ENCODE results near the gene TBL3.

TBL3 gene

DNA sequence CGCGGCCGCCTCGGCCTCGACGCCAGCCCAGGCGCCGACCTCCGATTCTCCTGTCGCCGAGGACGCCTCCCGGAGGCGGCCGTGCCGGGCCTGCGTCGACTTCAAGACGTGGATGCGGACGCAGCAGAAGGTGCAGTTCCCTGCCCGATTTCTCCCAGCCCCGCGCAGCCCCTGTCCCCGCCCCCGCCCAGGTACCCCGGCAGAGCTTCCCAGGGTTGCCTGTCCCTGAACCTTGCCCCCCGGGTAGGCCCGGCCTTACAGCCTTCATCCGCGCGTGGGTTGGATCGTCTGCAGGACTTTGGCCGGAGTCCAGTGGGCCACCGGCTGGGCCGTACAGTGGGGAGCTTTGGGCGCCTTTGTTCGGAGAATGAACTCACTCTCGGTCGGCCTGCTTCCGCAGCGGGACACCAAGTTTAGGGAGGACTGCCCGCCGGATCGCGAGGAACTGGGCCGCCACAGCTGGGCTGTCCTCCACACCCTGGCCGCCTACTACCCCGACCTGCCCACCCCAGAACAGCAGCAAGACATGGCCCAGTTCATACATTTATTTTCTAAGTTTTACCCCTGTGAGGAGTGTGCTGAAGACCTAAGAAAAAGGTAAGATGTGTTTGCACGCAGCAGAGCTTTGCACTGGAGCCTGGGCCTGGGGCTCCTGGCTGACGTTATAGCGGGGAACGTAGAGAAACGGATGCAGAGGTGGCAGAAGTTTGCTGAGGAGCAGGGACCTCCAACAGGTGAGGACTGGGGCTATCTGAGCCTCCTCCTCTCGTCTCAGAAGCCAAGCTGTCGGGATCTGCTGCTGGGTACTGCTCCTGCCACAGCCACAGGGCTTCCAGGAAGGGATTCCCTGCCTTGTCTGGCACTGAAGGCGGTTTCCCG is 12.7 kb downstream of the TBL3 start:
- no peak for DNase-seq

DNA sequence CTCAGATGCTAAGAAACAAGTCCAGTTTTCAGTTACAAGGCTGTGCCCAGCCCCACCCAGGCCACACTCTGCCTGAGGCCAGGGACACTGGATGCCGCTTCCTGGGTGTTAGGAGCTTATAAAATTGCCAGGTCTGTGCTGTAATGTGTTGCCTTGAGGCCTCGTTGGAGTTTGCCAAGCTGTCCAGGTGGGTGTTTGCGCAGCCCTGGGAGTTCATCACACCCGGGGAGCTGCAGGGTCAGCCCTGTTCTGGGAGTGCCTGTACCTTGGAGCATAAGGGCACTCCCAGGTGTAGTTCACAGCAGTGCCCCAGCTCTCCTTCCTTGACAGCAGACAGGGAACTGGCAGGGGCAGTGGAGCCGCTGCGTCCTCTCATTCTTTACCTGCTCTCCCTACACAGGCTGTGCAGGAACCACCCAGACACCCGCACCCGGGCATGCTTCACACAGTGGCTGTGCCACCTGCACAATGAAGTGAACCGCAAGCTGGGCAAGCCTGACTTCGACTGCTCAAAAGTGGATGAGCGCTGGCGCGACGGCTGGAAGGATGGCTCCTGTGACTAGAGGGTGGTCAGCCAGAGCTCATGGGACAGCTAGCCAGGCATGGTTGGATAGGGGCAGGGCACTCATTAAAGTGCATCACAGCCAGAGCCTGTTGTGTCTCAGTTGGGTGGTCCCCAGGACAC is 13.8 kb downstream of the TBL3 start:
- DNase-seq = no peak

DNA sequence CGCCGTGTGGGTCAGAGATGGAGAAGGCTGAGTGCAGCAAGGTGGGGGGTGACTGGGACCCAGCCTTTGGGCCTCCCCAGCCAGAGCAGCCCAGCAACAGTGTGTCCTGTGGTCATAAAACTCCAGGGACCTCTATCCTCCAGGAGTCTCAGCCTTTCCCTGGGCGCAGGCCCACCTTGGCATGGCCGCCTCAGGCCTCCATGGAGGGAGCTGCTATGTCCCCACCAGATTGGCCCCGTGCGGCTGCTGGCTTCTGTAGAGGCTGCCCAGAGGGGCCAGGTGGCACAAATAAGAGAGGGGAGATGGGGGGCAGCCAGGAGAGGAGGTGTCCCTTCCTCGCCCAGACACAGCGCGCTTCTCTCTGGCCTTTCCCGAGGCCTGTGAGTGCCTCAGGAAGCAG is 15.3 kb downstream of the TBL3 start:
- no peak for DNase-seq

DNA sequence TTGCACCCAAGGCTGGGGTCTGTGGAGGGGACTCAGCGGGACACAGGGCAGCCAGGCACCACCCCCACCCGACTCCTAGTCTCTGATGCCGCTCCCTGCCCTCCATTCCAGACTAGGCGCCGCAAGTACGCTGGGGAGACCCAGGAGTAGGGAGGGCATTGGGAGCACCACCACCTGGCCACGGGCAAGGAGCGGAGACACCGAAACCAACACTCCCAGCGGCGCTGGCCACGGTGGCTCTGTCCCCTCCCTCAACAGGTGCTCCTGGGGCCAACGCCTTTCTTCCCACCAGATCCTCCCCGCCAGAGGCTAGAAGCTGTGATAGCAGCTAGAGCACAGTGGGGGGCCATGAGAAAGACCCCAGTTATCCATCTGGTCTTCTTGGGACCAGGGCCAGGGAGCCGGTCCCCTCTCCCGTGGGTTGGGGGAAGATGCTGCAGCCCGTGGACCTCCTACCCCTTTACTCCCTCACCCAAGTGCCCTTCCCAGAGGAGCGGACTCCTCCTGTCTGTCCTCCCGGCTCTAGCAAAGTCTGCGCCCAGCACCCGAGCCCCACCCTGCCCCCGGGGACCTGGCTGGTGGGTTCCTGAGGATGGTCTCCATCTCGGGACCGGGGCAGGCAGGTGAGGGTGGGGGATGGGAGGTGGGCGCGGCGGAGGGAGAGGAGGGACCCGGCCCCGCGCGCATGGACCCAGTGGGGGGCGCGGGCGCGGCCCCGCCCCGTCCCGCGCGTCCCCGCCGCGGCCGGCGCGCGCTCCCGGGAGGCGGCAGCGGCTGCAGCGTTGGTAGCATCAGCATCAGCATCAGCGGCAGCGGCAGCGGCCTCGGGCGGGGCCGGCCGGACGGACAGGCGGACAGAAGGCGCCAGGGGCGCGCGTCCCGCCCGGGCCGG is 17.6 kb downstream of the TBL3 start, which contains the start of gene SYNGR3:
Gene SYNGR3 (plus strand): TSS at position 762 of the 892 bp plus-strand sequence. CDS start 133 bp downstream, outside the sequence.
- peak in 1 of 2 experiments; percentile 29 for DNase-seq

GRCh38 chr16:1990101-1990350 is 18.2 kb downstream of the TBL3 start:
- DNase-seq = no peak

GRCh38 chr16:1990351-1991134 is 18.7 kb downstream of the TBL3 start:
- DNase-seq = peak; percentile 64 to 72

- no peak for DNase-seq
Observed at GRCh38 chr16:1991135-1991551, 19.3 kb downstream of the TBL3 start.

DNA sequence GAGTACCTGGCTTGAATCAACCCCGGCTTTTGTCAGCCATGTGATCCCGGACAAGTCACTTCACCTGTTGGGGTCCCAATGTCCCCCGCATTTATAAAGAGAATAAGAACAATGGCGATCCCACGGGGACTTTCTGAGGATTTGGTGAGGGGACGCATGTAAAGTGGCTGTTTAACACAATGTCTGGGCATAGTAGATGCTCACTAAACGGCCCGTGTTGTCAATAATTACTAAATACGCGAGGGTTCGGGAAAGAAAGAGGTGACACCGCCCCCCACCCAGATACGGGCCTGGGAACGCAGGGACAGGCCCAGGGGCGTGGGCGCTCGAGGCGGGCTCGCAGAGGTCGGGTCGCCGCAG is 19.7 kb downstream of the TBL3 start:
- DNase-seq = no peak

GRCh38 chr16:1991948-1992703 is 20.3 kb downstream of the TBL3 start:
- no peak for DNase-seq

DNA sequence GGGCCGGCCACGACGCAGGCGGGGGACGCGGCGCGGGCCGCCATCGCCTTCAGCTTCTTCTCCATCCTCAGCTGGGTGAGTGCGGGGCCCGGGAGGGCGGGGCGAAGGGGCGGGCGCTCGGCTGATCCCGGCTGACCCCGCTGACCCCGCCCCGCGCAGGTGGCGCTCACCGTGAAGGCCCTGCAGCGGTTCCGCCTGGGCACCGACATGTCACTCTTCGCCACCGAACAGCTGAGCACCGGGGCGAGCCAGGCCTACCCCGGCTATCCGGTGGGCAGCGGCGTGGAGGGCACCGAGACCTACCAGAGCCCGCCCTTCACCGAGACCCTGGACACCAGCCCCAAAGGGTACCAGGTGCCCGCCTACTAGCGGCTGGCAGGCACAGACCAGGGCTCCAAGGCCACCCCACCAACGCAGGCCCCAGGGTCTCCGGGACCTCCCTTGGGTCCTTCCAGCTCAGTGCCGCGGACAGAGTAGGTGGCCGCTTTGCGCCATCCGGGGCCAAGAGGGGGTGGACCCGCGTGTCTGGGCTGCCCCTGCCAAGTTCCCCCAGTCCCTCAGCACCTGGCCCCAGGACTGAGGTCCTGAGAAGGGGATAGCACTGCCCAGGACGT is 21.0 kb downstream of the TBL3 start:
- no peak for DNase-seq

DNA sequence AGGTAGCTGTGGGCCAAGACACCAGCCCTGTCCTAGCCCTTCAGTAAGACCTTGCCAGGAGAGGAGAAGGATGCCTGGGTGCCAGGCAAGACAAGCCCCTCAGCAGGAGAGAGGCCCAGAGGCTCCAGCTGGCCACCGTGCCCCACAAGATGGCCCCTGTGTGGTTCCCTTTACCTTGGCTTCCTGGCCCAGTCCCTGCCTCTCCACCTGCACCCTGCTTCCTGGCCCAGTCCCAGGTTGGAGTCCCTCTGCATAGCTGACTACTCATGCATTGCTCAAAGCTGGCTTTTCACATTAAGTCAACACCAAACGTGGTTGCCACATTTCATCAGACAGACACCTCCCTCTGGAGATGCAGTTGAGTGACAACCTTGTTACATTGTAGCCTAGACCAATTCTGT is 21.9 kb downstream of the TBL3 start:
- DNase-seq = no peak

DNA sequence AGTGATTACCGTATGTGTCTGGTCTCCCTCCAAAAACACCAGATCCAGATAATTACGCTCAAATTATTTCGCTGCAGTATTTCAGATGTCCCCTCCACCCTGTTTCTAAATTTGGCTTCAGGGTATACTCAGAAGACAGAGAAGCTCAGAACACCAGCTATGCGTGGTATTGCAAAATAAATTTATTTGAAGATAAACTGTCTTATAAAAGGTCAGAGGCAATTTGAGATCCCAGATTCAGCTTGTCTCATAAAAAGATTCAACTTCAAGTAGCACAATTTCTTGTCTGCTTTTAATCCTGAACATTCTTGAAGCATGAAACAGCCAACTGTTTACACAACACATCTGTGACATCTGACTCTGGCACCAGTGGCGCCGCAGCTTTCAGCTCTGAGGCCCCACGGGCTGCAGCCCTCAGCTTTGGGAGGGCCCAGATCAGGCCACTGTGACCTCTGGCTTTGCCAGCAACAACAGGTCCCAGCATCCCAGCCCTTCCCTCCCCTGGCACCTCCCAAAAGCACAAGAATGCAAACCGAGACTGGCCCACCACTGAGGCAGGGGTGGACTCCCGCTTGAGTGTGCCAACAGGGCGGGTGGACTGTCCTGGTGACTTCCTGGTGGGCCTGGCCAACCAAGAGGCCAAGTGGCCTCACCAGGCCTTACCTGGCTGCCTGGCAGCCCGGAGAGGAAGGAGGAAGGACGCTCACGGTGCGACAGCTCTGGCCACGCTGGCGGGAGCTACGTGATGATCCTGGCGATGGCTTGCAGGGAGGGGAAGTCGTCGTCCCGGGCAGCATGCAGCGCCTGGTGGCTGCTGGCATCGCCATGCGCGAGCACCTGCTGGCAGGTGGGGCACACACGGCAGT is 25.9 kb downstream of the TBL3 start:
- DNase-seq = no peak

DNA sequence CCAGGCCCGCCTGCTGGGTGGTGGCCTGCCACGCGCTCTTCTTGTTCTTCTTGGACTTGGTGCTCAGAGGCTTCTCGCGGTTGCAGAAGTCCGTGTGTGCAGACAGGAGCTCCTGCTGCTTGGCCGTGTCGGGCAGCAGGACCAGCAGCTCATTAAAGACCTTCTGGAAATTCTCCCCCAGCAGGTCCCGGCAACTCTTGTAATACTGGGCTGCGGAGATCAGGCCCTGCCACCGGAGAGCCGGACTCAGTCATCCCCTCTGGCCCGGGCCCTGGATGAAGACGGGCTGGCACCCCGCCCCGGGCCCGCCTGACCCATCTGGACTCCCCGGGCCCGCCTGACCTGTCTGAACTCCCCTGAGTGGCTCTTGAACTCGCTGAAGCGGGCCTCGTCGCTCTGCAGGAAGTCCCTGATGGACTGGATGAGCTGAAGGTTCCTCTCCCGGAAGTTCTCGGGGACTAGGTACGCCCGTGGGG is 26.5 kb downstream of the TBL3 start:
- no peak for DNase-seq

DNA sequence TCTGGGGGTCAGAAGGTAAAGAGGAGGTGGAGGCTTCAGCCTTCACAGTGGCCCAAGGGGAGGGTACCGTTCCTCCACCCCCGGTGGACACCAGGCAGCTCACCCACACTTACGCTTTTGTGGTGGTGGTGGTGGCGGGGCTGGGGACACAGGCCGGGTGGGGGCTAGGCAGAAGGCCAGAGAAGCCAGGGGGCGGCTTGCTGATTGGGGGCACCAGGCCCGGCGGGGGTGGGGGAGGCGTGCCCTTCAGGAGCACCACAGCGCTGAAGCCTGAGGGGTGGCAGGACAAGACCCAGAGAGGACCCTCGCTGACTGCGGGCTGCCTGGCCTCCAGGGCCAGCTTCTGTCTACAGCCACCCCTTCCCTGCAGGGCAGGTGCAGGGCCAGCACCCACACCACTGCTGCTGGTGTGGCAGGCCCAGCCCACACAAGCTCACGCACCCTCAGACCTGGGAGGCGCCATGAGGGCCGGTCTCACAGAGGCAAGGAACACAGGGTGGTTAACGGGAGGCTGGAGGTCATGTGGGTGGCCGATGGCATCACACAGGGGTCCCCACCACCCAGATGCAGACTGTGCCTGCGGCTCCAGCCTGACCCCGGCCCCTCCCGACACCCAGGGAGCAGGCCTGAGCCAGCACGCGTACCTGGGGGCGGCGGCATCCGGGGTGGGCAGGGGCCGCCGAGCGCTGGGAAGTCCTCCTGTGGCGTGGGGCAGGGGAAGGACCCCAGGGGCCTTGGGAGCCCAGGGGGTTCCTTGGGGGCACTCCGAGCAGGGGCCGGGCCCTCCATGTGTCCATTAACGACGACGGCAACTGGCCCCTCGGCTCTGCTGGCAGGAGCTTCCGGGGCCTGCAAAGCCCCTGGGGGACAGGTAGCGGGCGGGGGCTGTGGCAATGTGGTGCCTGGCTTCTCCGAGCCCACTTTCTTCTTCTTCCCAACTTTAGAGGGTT is 27.3 kb downstream of the TBL3 start:
- no peak for DNase-seq

DNA sequence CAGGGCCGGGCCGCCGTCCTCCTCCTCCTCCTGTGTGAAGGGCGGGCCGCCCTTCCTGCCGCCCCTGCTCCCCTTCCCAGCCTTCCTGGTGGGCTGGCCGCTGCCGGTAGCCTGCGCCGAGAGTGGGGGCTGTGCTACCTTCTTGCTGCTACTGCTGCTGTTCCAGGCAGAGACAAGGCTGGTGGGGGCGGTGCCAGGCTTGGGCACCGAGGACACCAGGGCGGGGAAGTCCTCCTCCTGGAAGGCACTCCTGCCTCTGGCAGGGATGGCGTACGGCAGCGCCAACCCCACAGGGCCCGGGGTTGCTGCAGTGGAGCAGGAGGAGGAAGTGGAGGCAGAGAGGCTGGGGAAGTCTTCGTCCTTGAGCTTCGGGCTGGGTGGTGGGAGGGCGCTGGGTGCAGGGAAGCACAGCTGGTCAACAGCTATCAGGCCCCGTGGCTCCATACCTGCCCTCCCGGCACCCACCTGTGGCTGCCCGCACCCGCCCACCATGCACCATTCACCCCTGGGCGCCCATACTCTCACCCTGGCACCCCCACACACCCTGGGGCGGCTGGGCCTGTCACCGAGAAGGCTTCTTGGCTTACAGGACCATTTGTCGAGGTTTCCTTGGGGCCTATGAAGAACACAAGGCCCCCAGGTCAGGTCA is 28.1 kb downstream of the TBL3 start:
- no peak for DNase-seq

GRCh38 chr16:2001035-2001434 is 29.2 kb downstream of the TBL3 start:
- DNase-seq = no peak

DNA sequence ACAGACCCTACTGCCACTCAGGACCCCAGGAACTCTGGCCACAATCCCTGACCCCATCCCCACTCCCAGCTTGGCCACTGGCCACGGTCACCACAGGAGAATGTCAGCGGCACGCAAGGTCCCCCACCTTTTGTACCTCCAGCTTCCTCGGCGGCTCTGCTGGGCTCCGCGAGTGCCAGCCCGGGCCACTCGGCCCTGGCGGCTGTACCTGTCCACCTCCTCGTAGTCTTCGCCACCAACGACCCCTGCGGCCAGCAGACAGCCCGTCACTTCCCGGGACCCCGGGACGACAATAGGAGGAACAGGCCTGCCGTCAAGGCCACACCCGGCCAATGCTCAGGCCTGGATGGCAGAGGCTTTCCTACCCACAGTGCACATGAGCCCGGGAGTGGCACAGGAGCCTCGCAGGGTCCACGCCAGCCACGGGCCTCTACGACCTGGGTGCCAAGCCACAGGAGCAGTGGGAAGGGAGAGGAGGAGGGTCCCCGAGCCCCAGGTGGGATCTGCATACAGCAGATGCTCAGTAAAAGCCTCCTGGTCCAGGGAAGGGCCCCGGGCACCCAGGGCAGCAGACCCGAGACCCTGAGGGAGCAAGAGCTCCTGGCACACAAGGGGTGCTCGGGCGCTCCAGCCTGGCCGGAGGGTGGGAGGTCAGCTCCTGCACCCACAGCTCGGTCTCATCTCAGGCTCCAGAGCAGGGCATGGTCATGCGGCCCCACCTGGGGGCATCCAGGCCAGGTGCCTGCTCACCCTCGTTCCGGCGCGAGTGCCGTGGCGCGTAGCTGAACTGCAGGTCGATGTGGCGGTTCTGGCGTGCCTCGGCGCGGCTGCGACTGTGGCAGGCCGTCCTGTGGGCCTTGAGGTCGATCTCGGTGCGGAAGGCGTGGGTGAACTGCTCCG is 29.9 kb downstream of the TBL3 start:
- no peak for DNase-seq
